GM12801 (cell line): ENCODE measurements around the gene EFNA2.

Experiments
- TF ChIP-seq, protein P1 (sequence below): IDR thresholded peaks from one replicate; pipeline ENCODE4 v1.5.1; 2011; ENCODE audit warnings: control low read depth; ENCODE audit not compliant: insufficient read length; ENCODE audit errors: extremely low read depth

Gene EFNA2

DNA sequence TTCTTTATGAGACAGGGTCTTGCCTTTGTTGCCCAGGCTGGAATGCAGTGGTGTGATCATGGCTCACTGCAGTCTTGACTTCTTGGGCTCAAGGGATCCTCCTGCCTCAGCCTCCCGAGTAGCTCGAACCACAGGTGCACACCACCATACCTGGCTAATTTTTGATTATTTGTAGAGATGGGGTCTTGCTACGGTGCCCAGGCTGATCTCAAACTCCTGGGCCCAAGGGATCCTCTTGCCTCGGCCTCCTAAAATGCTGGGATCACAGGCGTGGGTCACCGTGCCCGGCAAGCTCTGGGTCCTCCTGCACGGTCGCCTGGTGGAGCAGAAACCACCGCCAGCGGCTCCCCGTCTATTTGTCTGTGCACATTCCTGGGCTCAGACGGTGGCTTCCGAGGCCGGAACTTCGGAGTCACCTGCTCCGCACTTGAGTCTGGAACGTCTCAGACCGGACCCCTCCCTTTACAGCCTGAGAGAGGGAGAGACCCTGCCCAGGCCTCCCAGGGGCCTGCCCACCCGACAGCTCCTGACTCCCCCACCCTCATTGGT lies 22.2 kb downstream of the EFNA2 start:
- TF ChIP-seq, protein P1, sequence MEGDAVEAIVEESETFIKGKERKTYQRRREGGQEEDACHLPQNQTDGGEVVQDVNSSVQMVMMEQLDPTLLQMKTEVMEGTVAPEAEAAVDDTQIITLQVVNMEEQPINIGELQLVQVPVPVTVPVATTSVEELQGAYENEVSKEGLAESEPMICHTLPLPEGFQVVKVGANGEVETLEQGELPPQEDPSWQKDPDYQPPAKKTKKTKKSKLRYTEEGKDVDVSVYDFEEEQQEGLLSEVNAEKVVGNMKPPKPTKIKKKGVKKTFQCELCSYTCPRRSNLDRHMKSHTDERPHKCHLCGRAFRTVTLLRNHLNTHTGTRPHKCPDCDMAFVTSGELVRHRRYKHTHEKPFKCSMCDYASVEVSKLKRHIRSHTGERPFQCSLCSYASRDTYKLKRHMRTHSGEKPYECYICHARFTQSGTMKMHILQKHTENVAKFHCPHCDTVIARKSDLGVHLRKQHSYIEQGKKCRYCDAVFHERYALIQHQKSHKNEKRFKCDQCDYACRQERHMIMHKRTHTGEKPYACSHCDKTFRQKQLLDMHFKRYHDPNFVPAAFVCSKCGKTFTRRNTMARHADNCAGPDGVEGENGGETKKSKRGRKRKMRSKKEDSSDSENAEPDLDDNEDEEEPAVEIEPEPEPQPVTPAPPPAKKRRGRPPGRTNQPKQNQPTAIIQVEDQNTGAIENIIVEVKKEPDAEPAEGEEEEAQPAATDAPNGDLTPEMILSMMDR, result no peak

DNA sequence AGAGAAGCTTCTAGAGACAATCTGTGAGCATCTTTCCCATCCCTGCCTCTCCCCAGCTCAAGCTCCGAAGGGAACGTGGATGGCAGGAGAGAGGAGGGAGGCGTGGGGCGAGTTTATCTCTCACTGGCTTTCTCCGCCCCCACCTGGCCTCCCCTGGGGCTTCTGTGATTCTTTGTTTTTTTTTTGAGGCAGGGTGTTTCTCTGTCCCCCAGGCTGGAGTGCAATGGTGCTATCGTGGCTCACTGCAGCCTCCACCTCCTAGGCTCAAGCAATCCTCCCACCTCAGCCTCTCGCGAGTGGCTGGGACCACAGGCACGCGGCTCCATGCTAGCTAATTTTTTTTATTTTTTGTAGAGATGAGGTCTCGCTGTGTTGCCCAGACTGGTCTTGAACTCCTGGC lies 23.0 kb downstream of the EFNA2 start:
- TF ChIP-seq, protein P1, result no peak

DNA sequence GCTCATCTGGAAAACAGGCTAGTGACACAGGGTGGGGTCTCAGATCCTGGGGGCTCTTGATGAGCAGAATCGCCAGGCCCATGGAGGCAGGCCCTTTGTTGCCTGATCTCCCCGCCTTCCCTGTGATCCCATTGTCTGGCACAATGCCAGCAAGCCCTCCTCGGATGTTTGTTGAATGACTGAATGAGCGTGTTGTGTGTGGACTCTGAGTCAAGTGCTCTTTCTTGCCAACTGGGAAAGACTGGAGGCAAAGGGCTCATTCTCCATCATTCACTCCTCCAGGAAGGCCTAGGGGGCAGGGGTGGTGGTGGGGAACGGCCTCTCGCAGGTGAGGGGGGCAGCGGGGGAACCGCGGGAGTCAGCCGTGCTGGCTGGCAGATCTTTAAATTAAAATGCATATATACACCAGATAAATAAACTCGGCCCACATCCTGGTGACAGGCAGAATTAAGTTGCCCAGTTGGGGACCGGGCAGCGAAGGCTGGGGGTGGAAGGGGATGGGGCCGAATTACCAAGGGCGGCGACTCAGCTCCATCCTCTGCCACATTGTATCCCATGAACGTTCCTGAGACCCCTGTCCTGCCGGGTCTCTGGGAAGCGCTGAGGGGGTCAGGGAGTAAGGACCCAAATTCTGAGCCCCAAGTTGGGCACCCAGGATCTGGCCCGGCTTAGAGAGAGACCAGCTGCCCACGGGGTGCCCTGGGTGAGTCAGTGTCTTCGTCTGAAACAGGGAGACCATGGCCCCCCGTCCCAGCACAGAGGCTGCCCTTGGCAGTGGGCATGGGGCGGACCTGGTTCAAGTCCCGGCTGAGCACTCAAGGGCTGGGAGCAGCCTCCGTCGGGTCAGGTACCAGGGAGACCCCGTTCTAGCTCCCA lies 24.5 kb downstream of the EFNA2 start:
- TF ChIP-seq, protein P1, result no peak

DNA sequence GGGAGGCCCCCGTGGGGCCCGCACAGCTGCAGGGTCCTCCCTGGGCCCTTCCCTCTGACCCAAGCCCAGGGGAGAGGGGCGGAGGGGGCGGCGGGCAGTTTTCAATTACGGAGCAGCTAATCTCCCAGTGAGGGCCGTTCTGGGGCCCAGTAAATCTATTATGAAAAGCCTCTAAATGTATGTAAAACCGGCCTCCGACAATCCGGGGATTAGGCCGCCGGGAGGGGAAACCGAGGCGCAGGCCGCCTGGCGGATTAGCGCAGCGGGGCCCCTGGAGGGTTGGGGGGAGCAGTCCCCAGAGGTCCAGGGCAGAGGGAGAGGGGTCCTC lies 25.1 kb downstream of the EFNA2 start:
- TF ChIP-seq, protein P1, result no peak

DNA sequence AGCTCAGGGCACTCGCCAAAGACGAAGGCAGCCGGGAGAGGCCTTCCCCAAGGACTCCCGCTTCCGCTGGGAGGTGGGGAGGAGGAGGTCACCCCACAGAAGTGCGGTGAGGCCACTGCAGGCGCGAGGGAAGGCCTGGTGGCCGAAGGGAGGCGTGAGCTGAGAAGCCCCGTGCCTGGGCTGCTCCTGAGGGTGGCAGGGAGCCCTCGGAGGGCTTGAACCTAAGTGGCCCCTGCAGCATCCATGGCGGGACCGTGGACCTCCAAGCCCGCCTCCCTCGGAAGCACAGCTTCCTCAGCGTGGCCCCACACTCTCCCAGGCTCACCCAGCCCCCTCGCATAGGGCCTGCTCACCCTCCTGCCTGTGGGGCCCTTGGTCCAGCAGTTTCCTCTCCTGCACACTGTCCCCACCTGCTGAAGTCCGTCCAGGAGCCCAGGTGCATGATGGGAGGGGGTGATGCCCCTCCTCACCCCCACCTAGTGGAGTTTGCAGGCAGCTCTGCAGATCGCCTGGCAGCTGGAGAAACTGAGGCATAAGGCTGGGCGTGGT lies 25.9 kb downstream of the EFNA2 start:
- TF ChIP-seq, protein P1, result no peak

DNA sequence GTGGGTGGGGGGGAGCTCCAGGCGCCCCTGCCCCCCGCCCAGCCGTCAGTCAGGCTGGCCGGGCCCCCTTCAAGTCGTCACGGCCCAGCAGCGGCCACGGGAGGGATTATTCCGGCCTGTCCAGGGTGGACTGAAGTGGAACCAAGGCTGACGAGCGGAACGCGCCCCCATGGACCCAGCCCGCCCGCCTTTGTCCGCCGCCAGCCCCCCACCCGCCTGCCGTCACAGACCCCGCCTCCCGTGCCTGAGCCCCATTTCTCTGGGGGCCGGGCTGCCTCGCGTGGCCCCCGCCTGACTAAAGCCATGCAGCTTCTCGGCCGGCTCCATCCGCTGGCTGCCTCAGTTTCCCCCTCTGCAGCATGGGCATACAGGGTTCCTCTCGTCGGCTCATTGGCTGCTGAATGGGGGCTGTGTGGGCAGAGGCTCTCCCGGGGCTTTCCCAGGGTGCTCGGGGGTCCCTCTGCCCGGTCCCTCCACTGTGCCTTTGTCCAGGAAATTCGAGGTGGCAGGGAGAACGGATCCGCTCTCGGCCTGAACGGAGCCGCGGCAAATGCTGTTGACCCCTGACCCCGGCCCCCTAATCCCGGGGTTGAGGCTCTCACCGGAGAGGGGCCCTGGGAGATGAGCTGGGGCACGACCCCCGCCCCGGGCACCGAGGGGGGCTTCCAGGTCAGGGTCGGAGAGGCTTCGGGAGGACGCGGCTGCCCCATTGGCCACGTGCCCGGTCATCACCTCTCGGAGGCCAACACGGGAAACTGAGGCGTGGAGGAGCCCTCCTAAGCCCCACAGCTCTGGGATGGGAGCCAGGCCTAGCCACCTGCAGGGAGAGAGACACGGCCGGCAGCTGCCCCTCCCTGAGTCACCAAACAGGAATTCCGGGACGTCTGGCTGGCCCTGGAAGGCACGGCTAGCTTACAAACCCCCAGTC lies 27.4 kb downstream of the EFNA2 start:
- TF ChIP-seq, protein P1, result no peak
